Esophagus muscularis mucosa (tissue), 3 donors: ENCODE measurements around the gene NAXD.

ENCODE experiments used
- CTCF ChIP-seq, 3 experiments: fragments of 200-600 bp in 2 of 3; fragments of 450-650 bp in 1 of 3; sonication (generic) in 2 of 3; IDR thresholded peaks; one replicate each; pipeline ENCODE4 v1.5.1; 2017 to 2019; ENCODE audit warnings: antibody characterized with exemption in 3 of 3, mild to moderate bottlenecking in 2 of 3, moderate library complexity in 1 of 3
- POLR2A ChIP-seq: fragments of 450-650 bp; IDR thresholded peaks from one replicate; pipeline ENCODE4 v1.6.1; 2017; ENCODE audit warnings: antibody characterized with exemption, moderate library complexity, mild to moderate bottlenecking, low read depth

- TF ChIP-seq CTCF (IDR thresholded peaks at IDR 0.05) (no peak), POLR2A (no peak)
Observed at GRCh38 chr13:110566171-110566570, 49.2 kb upstream of the NAXD start.
